GM12891 (cell line): ENCODE data around the gene USP7.
A peak's percentile ranks its signal among the peaks of the same experiment; 100 is the strongest.

Experiments
- DNase-seq: peaks from one replicate; pipeline ENCODE4 v3.0.0; 2011; ENCODE audit warnings: low spot score; ENCODE audit not compliant: insufficient read length
- FAIRE-seq: peaks from 2 replicates; lab custom pipeline; 2011; peaks lifted over from hg19 to GRCh38; lab: Jason Lieb, UNC
- PAX5 ChIP-seq: IDR thresholded peaks from 2 replicates; pipeline ENCODE4 v1.6.1; 2011; ENCODE audit warnings: low read length, moderate library complexity, mild to moderate bottlenecking; ENCODE audit not compliant: insufficient read depth, severe bottlenecking
- POLR2A ChIP-seq: IDR thresholded peaks from 2 replicates; pipeline ENCODE4 v1.6.1; 2011; ENCODE audit warnings: low read depth, low read length, control low read depth
- POLR2AphosphoS5 ChIP-seq: IDR thresholded peaks from 2 replicates; pipeline ENCODE4 v1.6.1; 2011; ENCODE audit warnings: low read depth, low read length, control low read depth
- POU2F2 ChIP-seq: IDR thresholded peaks from 2 replicates; pipeline ENCODE4 v1.6.1; 2011; ENCODE audit warnings: low read depth, mild to moderate bottlenecking, control low read depth, low read length, moderate library complexity
- SPI1 ChIP-seq: IDR thresholded peaks from 2 replicates; pipeline ENCODE4 v1.6.1; 2011; ENCODE audit warnings: low read depth, low read length, control low read depth
- TAF1 ChIP-seq: IDR thresholded peaks from 2 replicates; pipeline ENCODE4 v1.6.1; 2011; ENCODE audit warnings: low read depth, low read length, control low read depth

Gene USP7

GRCh38 chr16:8905795-8906591, 57.7 kb downstream of the USP7 start:
- FAIRE-seq (no peak), DNase-seq (no peak)
- TF ChIP-seq POU2F2 = no peak
- TF ChIP-seq POLR2A = no peak
- TF ChIP-seq POLR2AphosphoS5 = no peak
- TF ChIP-seq TAF1 = no peak
- TF ChIP-seq SPI1 = no peak
- TF ChIP-seq PAX5 = no peak

DNA sequence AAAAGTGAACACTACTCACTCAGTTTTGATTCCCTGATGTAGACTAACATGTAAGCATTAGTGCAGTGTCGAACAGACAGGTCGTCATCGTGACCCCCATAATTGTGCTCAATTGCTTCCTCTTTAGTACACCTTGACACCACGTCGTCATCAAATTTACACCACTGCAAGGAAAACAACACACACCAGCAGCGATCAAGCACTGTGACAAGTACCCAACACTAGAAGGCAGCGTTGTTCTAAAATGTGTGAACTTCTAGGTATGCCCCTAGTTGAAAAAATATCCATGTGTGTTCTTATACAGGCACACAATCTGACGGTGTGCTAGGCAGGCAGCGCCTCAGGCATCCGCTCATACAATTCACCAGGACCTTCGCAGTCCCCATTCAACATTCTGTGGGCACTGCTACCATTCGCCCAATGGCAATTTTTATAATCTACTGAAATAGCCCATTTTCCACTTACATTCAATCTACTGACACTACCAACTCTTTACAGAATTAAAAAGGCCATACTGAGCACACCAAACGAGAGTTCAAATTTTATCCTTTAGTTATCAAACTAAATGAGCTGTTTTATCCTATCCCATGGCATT, 58.4 kb downstream of the USP7 start:
- TF ChIP-seq POU2F2 (0 out of 2 replicates have a peak, but pooled peaks have one; percentile 15), POLR2AphosphoS5 (0 out of 2 replicates have a peak, but pooled peaks have one; percentile 49), TAF1 (no peak), PAX5 (peak; percentile 4)
- FAIRE-seq (peak; percentile 57), DNase-seq (no peak)

GRCh38 chr16:8904018-8904430, 59.7 kb downstream of the USP7 start:
- DNase-seq (no peak), FAIRE-seq (no peak)
- TF ChIP-seq POLR2A (no peak), TAF1 (no peak), PAX5 (no peak), SPI1 (no peak), POU2F2 (no peak), POLR2AphosphoS5 (no peak)

DNA sequence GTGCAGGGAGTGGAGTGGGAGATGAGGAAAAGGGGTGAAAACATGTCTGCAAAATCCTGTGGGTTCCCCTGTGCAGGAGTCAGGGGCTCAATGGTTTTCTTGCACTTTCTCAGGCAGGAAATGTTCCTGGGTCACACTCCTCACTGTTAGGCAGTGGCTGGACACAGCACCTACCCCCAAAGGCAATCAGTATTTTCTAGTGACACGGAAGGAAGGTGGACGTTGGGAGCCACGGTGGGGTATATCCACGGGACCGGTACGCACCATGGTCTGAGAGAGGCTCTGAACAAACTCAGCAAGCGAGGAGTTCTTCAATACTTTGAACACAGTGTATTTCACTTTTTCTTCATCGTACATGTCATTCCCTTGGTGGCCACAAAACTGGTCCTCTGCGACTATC, 60.7 kb downstream of the USP7 start:
- FAIRE-seq (no peak), DNase-seq (no peak)
- no peak for TF ChIP-seq PAX5
- TF ChIP-seq POU2F2 = no peak
- no peak for TF ChIP-seq TAF1
- TF ChIP-seq POLR2AphosphoS5 = no peak
- no peak for TF ChIP-seq POLR2A
- TF ChIP-seq SPI1 = no peak

DNA sequence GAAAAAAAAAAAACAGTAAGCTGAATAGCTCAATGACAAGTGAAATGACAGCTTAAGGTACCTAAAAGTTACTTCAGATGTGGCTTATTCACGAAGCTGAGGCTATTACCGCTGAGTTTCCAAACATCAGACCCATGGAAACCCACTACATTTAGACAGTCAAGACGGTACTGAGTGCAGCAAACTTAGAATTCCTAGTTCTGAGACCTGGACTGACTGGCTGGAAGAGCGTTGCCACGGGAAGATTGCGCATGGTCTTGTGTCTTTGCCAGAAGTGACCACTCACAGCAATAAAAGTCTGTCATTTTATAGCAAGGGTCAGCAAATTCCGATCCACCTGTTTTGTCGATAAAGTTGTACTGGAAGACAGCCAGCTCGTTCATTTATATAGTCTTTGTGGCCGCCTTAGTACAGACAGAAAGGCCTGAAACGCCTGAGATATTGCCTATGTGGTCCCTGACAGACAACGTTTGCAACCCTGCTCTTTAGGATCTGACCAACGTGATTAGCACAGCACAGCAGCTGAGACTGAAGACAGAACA, 62.3 kb downstream of the USP7 start:
- no peak for DNase-seq
- FAIRE-seq = no peak
- TF ChIP-seq POLR2A = no peak
- TF ChIP-seq POLR2AphosphoS5 = no peak

GRCh38 chr16:8900343-8900742, 63.4 kb downstream of the USP7 start:
- TF ChIP-seq POLR2AphosphoS5 (no peak), PAX5 (no peak), SPI1 (no peak), POLR2A (no peak), POU2F2 (no peak), TAF1 (no peak)
- DNase-seq (no peak), FAIRE-seq (no peak)

DNA sequence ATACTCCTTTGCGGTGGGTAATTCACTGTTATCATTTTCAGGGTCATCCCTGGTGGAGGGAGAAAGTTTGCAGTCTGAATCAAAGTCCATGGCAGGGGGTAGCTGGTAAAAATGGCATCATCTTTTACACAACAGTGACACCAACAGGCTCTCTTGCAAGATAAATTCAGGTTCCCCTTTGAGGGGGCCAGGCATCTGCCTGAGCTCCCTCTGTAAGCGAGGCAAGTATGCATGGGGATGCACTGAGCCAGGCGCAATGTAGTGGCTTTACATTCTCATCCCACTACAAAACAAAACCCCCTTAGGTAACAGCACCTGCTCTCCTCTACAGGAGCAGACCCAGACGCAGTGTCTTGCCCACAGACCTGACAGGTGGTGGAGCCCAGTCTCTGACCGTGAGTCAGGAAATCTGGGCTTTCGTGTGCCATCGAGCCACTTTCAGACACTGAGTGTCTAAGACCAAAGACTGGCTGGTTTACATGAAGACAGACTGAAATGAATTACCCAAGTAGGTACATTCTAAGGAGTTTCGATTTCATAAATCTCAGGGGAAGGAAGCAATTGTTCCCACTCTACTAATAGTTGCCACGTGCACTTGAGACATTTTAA, 63.9 kb downstream of the USP7 start:
- TF ChIP-seq POLR2A (no peak), SPI1 (no peak), TAF1 (no peak), PAX5 (no peak)
- no peak for DNase-seq
- FAIRE-seq = no peak

DNA sequence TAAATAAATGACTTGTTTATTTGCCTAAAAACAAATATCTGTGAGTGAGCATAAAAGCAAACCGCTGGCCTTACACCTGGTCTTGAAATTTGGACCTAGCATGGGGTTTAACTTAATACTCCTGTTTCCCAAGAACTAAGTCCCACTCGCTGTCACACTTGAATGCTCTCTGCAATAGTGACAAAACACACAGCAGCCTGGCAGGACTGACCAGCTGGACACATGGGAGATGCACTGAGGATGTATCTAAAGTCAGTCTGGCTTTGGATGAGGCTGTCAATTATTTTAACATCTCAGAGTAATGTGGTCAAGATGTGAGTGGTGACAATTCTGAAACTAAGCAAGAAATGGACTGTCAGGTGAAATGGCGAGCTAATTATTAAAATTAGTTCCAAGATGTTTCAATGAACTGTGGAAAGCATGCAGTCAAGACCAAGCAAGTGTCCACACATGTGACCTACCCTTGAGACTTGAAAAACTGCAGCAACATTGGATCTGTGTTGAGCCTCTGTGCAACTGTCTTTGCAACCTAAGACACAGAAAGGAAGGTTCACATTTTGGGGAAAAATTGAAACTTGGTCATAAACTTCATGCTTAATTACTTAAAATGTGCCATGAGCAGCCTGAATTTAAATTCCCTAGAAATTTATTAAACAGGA, 64.9 kb downstream of the USP7 start:
- no peak for DNase-seq
- no peak for FAIRE-seq
- no peak for TF ChIP-seq POLR2A
- TF ChIP-seq TAF1 = no peak
- TF ChIP-seq SPI1 = no peak
- no peak for TF ChIP-seq POLR2AphosphoS5
- TF ChIP-seq PAX5 = no peak

DNA sequence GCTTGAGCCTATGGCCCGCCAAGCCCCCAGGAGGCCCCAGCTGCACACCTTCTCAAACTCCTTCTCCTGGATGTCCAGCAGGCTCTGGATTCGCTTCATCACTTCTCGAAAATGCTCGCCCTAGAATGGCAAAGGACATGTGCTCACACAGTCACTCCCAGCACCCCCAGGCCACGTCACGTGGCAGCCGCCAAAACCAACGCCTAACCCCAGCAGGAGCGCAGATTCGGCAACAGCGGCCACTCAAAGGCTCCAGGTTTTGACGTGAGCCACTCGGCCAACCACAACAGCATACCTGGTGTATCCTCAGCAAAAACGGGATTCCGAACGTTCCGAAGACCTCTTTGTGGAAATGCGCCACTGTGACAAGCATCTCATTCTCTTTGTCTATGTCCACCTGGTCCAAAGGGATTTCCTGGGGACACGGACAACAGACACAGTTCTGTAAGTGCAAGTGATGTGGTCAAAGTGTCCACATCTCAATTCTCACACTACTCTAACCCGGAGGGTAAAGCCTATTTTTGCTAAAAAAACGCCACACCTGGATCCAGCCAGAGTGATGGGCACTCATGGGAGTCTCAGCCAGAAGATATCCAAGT, 68.9 kb downstream of the USP7 start:
- TF ChIP-seq SPI1 (no peak), POLR2A (no peak)
- no peak for FAIRE-seq
- DNase-seq = no peak
